Keratinocyte (primary cell): ENCODE measurements around the gene ARID3C. TPM values are rescaled to one million over a fixed set of nuclear protein-coding genes. Genes with fewer than 3 reads are reported as not detected.

ENCODE experiments used
- DNase-seq: peaks from one replicate; pipeline ENCODE4 v3.0.0-alpha.2; 2011; ENCODE audit warnings: low read depth, missing footprints, low spot score
- FAIRE-seq: peaks from 2 replicates; lab custom pipeline; 2011; peaks lifted over from hg19 to GRCh38; lab: Jason Lieb, UNC
- H2AFZ ChIP-seq: 2 replicates; pipeline ENCODE4 v1.6.0; 2012; ENCODE audit warnings: low read length, control low read depth, inconsistent platforms; ENCODE audit not compliant: control insufficient read depth
- H3K27ac ChIP-seq: 2 replicates; pipeline ENCODE4 v1.5.1; 2011; ENCODE audit warnings: low read length; ENCODE audit not compliant: control insufficient read depth, insufficient read depth
- H3K27me3 ChIP-seq: 3 replicates; pipeline ENCODE4 v1.6.0; 2011; ENCODE audit warnings: low read length; ENCODE audit not compliant: control insufficient read depth, insufficient read depth; ENCODE audit errors: extremely low read depth
- H3K36me3 ChIP-seq, 2 experiments: 2 replicates in 1 of 2; 3 replicates in 1 of 2; pipeline ENCODE4 v1.5.1; 2011; ENCODE audit warnings: low read length in 2 of 2, mild to moderate bottlenecking in 1 of 2; ENCODE audit not compliant: control insufficient read depth in 2 of 2, insufficient read depth in 2 of 2; ENCODE audit errors: extremely low read depth in 1 of 2
- H3K4me1 ChIP-seq: 3 replicates; pipeline ENCODE4 v1.5.1; 2011; ENCODE audit warnings: low read length; ENCODE audit not compliant: control insufficient read depth, insufficient read depth; ENCODE audit errors: extremely low read depth
- H3K4me2 ChIP-seq: 3 replicates; pipeline ENCODE4 v1.6.0; 2011; ENCODE audit warnings: low read depth, low read length; ENCODE audit not compliant: control insufficient read depth, insufficient read depth; ENCODE audit errors: extremely low read depth
- H3K4me3 ChIP-seq, 3 experiments: fragments of 200-600 bp in 1 of 3; sonication (generic) in 1 of 3; 2 replicates in 2 of 3; 3 replicates in 1 of 3; pipeline ENCODE4 v1.5.1; 2011 to 2016; ENCODE audit warnings: low read length in 3 of 3, mild to moderate bottlenecking in 3 of 3, control low read depth in 2 of 3, inconsistent platforms in 1 of 3, low read depth in 1 of 3, mixed read lengths in 1 of 3, mixed run types in 1 of 3, moderate library complexity in 1 of 3; ENCODE audit not compliant: control insufficient read depth in 2 of 3, insufficient read depth in 2 of 3; ENCODE audit errors: extremely low read depth in 1 of 3
- H3K79me2 ChIP-seq: 2 replicates; pipeline ENCODE4 v1.6.0; 2012; ENCODE audit warnings: low read length; ENCODE audit not compliant: control insufficient read depth, insufficient read depth
- H3K9ac ChIP-seq: 3 replicates; pipeline ENCODE4 v1.6.0; 2011; ENCODE audit warnings: low read length; ENCODE audit not compliant: control insufficient read depth, insufficient read depth; ENCODE audit errors: extremely low read depth
- H3K9me1 ChIP-seq: 3 replicates; pipeline ENCODE4 v1.6.0; 2011; ENCODE audit warnings: low read length; ENCODE audit not compliant: control insufficient read depth, insufficient read depth; ENCODE audit errors: extremely low read depth
- H3K9me3 ChIP-seq: 2 replicates; pipeline ENCODE4 v1.5.1; 2012; ENCODE audit warnings: low read depth, low read length; ENCODE audit not compliant: control insufficient read depth
- H4K20me1 ChIP-seq: 3 replicates; pipeline ENCODE4 v1.6.0; 2011; ENCODE audit warnings: low read length; ENCODE audit not compliant: control insufficient read depth, insufficient read depth; ENCODE audit errors: extremely low read depth
- CTCF ChIP-seq, 3 experiments: IDR thresholded peaks in 1 of 3; conservative IDR thresholded peaks in 1 of 3; optimal IDR thresholded peaks in 1 of 3; 2 replicates in 2 of 3; 3 replicates in 1 of 3; pipeline versions ENCODE3 to v1.5.1; 2011; ENCODE audit warnings: low read length in 3 of 3, mild to moderate bottlenecking in 3 of 3, moderate library complexity in 2 of 3, control low read depth in 1 of 3, inconsistent platforms in 1 of 3; ENCODE audit not compliant: insufficient read depth in 2 of 3; ENCODE audit errors: extremely low read depth in 1 of 3
- EZH2 ChIP-seq: IDR thresholded peaks from one replicate; pipeline ENCODE4 v1.6.1; 2012; ENCODE audit warnings: inconsistent platforms, mild to moderate bottlenecking, low read length, moderate library complexity
- dilution Hi-C: fragments of 300-500 bp; cut with MboI; formaldehyde crosslinking; loops from one replicate; pipeline ENCODE4 v1.7.0; 2020; ENCODE audit warnings: low sequenced_read_pairs; ENCODE audit not compliant: extremely low pct_ligation_motif_present
- polyA plus RNA-seq, 5 experiments: library from polyadenylated mRNA; depleted of rRNA in 3 of 5; stranded (reverse) in 3 of 5; stranded (forward) in 1 of 5; unstranded in 1 of 5; fragments of >200 nt; gene quantifications; 1 replicate in 1 of 5; 2 replicates in 3 of 5; 3 replicates in 1 of 5; pipeline versions ENCODE4 v1.2.1 to v1.2.3, GENCODE V29; 2011 to 2012; ENCODE audit warnings: missing spikeins in 2 of 5, low read depth in 1 of 5, low replicate concordance in 1 of 5

The ARID3C gene
- polyA plus RNA-seq, 1 donor (not counting 4 experiments of a cell fraction or from before 2014, with no cell fraction given): not detected

DNA sequence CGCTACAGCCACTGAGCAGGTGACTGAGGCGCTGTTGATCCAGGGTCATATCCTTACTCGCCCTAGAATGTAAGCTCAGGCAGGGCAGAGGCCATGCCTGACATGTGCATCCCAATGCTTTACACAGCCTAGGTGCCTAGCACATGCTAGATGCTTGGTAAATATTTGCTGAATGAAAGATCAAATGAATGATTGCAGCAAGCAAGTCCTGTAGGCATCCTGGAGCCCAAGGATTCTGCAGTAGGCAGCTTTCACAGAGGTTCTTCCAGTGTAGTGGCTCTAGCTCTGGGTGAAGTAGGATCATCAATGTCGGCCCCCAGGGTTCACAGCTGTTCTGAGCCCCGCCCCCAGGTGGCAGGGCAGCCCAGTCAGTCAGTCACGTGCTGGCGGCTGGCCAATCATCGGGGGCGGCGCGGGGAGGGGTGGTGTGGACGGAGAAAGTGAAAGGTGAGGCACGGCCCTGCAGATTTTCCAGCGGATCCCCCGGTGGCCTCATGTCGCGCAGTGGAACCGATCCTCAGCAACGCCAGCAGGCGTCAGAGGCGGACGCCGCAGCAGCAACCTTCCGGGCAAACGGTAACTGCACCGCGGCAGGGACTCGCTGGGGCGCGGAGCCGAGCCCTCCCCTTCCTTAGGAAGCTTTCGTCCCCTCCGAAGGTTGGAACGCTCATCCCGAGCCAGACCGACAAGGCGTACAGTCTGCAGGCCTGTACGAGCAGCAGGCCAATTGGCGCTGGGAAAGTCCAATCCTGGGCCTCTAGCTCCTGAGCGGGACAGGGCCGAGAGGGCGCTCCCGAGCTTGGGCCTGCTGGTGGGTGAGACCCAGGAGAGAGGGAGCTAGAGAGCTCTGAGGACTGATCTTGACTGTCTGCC, 17.6 kb upstream of the ARID3C start, which contains the start of gene GALT:
GALT (plus strand) TSS at position 465 of the 873 bp plus-strand sequence; CDS start at position 495, 30 bp downstream.
- Histone ChIP-seq H3K27me3 (no peaks in the 10 kb centered on the region), H4K20me1 (no peaks in the 10 kb centered on the region), H3K79me2 (peaks cover 13% of the 10 kb centered on the region), H3K9ac (peak within 1 kb of the TSS; percentile 76), H3K4me1 (peaks cover 22% of the 10 kb centered on the region), H3K9me3 (no peaks in the 10 kb centered on the region), H3K36me3 (peaks cover 7 to 13% of the 10 kb centered on the region in 2 experiments), H3K4me2 (peak within 1 kb of the TSS; percentile 100), H3K27ac (peak within 1 kb of the TSS; percentile 63), H2AFZ (peak within 1 kb of the TSS; percentile 95), H3K4me3 (peak within 1 kb of the TSS; percentile 66 to 91 (median 76)), H3K9me1 (no peaks in the 10 kb centered on the region)
- DNase-seq (no peak), FAIRE-seq (peak; percentile 74)
- TF ChIP-seq CTCF (optimal IDR thresholded peaks at IDR 0.05 in 1 of 3, IDR thresholded peaks at IDR 0.05 in 1 of 3, conservative IDR thresholded peaks at IDR 0.05 in 1 of 3; ENCODE audit: extremely low read depth in 1 of 3, insufficient read depth in 2 of 3, low read length in 3 of 3) (peak in 2 of 3 experiments; percentile 61 to 62), EZH2 (no peak)
- dilution Hi-C loops: no loop called here

DNA sequence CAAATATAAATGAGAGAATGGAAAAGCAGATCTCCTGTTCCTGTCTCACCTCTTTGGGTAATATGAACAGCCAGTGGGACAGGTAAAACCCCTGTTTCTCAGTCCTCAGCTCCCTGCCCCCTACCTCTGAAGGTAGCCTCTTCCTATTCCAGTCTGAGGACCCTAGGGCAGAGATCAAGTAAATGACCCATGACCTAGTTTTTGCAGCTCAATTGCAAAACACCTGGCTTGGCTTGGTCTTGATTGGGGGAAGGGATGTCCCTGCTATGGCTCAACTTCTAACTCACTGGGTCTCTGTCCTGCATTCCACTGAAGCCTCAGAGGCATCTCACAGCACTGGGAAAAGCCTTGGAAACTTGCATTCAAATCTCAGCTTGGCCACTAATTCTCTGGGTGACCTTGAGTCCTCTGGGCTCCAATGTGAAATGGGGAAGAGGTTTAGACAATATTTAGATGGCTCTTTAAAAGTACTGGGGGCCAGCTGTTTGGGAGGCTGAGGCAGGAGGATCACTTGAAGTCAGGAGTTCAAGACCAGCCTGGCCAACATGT, 16.0 kb upstream of the ARID3C start:
- no peak for FAIRE-seq
- Histone ChIP-seq H2AFZ (no peak overlapping the region), H3K9me1 (no peaks in the 10 kb centered on the region)

More for the DNA sequence above, 16.0 kb upstream of the ARID3C start:
- H3K4me1 ChIP-seq: peaks cover 24% of the 10 kb centered on the region
- no peak overlapping the region for H3K4me2 ChIP-seq
- no peak overlapping the region for H3K9ac ChIP-seq
- H3K27me3 ChIP-seq: no peaks in the 10 kb centered on the region
- no peak overlapping the region for H3K27ac ChIP-seq
- no peak overlapping the region for H3K4me3 ChIP-seq
- peaks cover 13% of the 10 kb centered on the region for H3K79me2 ChIP-seq
- no peaks in the 10 kb centered on the region for H3K9me3 ChIP-seq
- dilution Hi-C loops: no loop called here
- DNase-seq: no peak
- H4K20me1 ChIP-seq: no peaks in the 10 kb centered on the region
- peaks cover 7 to 8% of the 10 kb centered on the region in 2 experiments for H3K36me3 ChIP-seq
- TF ChIP-seq CTCF (optimal IDR thresholded peaks at IDR 0.05 in 1 of 3, IDR thresholded peaks at IDR 0.05 in 1 of 3, conservative IDR thresholded peaks at IDR 0.05 in 1 of 3; ENCODE audit: extremely low read depth in 1 of 3, insufficient read depth in 2 of 3, low read length in 3 of 3): no peak
- TF ChIP-seq EZH2: no peak
